ENCODE data around the gene SH3PXD2A.
"Not testable (repeated sequence)": the region's sequence is repeated elsewhere in the genome, so short reads cannot be mapped to it uniquely, and the experiment has no call there.

Gene SH3PXD2A

DNA sequence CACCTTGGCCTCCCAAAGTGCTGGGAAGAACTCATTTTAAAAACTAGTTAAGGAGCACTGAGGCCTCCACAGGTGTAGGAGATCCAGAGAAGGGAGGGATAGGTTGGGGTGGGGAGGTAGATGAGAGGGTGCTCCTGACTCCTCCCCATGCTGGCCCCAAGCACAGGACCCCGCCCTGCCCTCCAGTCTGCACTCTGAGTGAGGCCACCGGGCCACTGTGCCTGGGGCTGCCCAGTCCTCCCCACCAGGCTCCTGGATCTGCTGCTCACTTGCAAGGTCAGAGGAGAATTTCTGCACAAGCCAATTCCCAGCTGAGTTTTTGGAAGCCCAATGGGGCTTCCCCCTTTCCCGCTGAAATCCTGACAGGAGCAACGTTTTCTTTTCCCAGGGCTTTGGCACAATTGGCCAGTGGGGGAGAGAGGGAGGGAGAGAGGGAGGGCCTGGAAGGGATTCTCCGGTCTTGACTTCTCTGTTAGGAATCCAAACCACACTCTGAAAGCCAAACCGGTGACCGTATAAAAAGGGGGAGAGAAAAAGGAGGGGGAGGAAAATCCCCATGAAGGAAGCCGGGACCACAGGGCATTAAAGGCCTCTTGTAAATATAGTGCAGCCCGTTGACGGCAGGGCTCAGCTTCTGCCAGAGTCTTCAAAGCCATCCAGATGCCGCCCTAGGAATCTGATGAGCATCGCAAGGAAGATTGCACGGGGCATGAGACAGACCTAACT lies 116.2 kb downstream of the SH3PXD2A start:
- no peak for DNase-seq

- DNase-seq, result no peak
Measured at GRCh38 chr10:103737735-103738367, 117.5 kb downstream of the SH3PXD2A start.

DNA sequence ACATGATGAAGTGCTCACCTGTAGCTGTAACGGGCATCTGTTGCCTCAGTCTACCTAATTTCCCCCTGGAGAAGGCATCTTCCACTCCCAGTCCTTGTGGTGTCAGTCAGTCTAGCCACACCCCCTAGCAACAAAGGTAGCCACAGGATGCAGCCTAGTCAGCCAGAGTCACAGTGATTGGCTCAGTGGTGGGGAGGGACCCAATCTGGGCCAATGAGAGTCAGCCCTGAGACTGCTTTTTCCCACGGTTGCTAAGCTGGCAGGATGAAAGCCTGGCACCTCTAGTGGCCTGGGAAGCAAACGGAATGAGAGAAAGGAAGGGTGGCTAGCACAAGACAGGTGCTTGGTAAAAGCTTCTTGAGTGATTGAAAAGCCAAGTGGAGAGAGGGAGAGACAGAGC lies 118.6 kb downstream of the SH3PXD2A start:
- no peak for DNase-seq

- DNase-seq, result no peak
Measured at GRCh38 chr10:103736044-103736443, 119.3 kb downstream of the SH3PXD2A start.

DNA sequence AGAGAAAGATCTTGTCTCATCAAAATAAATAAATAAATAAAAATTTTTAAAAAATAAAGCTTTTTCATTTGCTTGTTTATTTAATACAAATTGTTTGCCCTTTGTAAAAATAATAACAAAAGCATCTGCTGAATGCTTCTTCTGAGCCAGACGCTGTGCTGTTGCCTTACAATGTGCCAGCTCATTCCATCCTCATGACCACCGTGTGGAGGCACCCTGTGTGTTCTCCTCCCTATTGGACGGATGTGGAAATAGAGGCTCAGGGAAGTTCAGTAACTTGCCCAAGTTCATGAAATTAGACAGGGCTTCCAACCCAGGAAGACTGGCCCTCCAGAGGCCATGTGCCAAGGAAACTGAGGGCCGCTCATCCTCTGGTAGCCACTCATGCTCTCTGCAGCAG lies 120.6 kb downstream of the SH3PXD2A start:
- no peak for DNase-seq

- no peak for DNase-seq
Measured at GRCh38 chr10:103733045-103733419, 122.3 kb downstream of the SH3PXD2A start.

DNA sequence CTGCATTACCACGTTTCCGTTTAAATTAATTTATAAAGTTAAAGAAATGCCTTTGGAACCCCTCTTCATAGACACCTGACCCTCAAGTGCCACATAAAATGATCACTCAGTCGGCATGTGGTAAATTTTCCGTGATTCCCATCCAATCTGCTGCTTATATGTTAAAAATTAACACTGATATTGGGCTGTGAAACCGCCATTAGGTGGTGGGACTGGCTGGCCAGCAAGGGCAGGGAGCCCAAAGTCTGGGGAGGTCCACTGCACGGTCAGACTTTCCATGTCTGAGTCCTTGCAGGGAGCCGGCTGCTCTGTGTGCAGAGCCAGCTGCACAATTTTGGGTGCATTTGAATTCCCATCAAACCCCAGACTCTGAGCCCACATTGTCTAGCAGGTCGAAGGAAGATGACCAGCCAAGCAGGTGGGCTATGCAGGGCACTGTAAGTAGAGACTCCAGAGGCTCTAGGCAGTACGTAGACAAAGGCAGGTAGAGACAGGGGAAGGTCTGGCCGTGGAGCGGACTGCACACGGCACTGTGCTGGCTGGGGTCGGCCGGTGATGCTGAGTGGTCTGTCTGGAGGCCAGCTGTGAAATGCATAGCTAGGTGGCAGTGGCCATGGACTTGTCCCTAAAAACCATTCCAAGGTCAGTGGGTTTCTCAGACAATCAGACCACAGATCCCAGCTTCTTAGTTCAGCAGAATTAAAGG lies 122.9 kb downstream of the SH3PXD2A start:
- DNase-seq, result no peak

DNA sequence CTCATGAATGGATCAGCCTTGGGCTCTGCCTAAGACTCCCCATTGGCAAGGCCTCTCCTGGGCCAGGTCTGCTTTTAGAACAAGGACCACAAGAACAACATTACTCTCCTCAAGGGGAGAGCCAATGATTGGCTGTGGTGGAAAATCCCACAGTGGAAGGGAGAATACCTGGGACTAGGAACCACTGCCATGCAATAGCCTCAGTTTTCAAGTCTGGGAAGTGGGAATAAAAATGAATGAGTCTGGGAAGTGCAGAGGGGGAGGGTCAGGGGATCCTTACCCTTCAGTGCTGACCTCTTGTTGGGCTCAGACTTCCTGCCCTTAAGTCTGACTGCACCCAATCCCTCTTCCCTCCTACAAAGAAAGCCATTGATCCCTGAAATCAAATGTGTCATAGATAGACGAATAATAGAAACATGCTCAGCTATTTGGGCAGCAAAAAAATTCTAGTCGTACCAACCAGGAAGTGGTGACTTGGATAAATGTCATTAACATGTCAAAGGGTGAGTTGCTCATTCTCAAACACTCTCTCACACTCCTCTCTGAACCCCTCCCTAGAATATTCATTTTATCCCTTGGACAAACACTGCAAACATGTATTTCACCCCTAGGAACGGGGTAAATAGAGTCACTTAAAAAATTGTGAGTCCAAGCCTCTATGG lies 123.6 kb downstream of the SH3PXD2A start:
- no peak for DNase-seq

DNA sequence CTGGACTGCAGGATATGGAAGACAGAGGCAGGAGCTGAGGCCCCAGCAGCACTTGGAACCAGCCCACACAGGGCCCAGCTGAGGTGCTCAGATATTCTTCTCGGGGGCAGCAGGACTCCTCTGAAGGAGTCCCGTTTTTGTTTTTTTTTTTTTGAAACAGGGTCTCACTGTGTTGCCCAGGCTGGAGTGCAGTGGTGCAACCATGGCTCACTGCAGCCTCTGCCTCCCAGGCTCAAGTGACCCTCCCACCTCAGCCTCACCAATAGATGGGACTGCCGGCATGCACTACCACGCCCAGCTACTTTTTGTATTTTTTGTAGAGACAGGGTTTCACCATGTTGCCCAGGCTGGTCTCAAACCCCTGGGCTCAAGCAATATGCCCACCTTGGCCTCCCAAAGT lies 124.3 kb downstream of the SH3PXD2A start:
- not testable (repeated sequence) for DNase-seq

DNA sequence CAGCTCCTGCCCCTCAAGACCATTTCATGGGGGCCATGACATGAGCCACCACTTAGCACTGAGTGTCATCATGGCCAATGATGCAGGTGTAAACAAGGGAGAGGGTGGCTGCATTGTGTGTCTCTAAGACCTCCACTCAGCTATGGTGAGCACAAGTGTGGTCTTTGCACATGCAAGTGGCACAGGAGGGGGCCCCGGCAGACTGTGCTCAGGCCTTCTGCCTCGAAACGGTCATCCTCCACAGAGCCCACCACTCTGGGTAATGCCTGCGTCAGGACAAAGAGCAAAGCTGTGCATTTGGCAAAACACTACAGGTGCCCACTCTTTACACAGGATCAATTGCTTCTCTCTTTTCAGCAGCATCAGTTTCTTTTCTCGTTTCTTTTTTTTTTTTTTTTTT lies 125.5 kb downstream of the SH3PXD2A start:
- no peak for DNase-seq

- DNase-seq, result no peak
Measured at GRCh38 chr10:103727991-103728689, 127.2 kb downstream of the SH3PXD2A start.

GRCh38 chr10:103727546-103727963 lies 127.8 kb downstream of the SH3PXD2A start:
- DNase-seq, result no peak

GRCh38 chr10:103726637-103727036 lies 128.7 kb downstream of the SH3PXD2A start:
- DNase-seq, result no peak

GRCh38 chr10:103725242-103725641 lies 130.1 kb downstream of the SH3PXD2A start:
- DNase-seq, result no peak

DNA sequence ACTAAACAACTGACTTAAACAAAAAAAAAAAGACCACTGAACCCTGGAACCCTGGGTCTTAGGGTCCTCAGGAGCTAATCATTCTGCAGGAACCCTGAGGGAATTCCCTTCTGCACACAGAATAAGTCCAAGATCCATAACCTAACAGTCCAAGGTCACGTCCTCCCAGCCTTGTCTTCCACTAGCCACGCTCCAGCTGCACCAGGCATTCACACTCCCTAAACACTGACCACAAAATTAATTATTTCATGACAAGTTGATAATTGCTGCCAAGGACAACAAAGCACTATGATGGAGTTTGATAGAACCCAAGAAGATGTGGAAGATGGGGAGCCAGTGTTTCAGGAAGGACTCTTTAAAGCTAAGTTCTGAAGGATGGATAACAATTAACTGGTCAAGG lies 130.6 kb downstream of the SH3PXD2A start:
- DNase-seq, result no peak

- no peak for DNase-seq
Measured at GRCh38 chr10:103724074-103724473, 131.3 kb downstream of the SH3PXD2A start.

GRCh38 chr10:103723557-103723956 lies 131.8 kb downstream of the SH3PXD2A start:
- no peak for DNase-seq

DNA sequence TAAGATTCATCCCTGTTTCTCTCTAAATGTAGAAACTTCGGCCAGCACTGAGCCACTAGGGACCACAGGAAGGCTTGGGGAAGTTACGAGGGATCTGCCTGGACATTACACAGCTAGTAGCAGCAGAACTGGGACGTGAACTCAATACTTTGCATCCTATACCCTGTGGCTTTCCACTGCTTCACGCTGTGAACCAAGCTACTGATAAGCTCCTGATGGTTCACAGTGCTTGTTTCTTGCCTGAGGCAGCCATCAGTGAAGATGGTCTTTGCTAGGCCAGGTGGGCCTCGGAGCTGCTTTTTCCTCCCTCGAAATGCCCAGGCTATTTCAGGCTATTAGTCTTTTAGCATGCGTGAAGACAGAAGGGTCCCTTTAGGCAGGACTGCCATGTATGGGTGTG lies 132.7 kb downstream of the SH3PXD2A start:
- no peak for DNase-seq

DNA sequence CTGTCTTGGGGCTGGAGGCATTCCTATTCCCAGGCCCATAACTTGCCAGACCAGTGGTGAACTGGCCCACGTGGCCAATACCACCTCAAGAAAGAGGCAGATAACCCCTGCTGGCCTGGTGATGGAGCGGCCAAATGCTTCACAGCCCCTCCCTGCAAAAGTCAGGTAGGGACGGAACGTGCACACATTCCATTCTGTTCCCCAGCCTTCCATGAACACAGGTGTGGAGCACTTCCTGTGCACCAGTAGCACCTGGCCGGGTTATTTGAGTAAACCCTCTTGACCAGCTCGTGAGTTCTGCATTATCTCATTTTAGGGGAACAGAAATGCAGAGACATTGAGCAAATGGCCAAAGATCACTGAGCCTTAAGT lies 134.4 kb downstream of the SH3PXD2A start:
- no peak for DNase-seq

DNA sequence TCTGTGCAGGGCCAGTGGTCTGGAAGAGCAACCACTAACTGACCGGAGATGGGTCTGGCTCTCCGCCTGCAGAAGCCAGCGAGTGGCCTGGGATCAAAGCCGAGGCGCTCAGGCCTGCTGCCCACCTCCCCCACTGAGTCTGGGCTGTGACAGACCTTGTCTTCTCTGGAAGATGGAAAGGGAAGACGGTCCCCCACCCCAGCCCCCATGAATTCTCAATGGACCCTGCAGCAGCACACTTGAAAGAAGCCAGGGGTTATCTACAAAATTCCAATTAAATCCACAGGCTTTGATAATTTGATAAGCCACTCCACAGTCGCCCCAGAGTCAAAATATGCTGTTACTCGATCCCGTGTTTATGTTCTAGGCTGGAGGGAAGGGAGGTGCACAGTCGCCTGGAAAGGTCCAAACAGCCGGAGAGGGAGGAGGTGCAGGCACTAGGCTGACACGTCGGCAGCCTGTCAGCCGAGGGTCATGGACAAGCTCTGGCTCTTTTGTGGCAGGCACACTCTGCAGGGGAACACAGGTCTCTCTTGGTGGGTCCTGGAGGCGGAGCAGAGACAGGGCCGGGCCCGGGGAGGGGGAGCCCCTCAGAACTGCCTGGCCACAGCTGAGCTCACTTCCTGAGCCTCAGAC lies 134.9 kb downstream of the SH3PXD2A start:
- DNase-seq, result no peak

GRCh38 chr10:103719036-103719435 lies 136.3 kb downstream of the SH3PXD2A start:
- DNase-seq, result no peak

DNA sequence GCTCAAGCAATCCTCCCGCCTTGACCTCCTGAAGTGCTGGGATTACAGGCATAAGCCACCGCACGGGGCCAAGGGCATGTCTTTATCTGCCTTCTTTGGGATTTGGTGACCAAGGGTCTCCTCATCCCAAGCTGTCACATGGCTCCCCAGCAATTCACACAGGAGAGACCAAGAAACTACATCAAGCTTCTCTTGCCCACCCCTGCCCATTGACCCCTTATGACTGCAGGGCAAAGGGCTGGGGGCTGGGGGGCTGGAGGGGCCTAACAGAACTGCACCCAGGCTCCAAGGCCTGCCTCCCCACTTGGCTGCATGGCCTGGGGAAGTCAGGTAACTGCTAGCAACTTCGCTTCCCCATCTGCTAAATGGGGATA lies 137.1 kb downstream of the SH3PXD2A start:
- DNase-seq, result no peak

Data from GDM1 (cell line).